ENCODE measurements around the gene CCND2.

DNA sequence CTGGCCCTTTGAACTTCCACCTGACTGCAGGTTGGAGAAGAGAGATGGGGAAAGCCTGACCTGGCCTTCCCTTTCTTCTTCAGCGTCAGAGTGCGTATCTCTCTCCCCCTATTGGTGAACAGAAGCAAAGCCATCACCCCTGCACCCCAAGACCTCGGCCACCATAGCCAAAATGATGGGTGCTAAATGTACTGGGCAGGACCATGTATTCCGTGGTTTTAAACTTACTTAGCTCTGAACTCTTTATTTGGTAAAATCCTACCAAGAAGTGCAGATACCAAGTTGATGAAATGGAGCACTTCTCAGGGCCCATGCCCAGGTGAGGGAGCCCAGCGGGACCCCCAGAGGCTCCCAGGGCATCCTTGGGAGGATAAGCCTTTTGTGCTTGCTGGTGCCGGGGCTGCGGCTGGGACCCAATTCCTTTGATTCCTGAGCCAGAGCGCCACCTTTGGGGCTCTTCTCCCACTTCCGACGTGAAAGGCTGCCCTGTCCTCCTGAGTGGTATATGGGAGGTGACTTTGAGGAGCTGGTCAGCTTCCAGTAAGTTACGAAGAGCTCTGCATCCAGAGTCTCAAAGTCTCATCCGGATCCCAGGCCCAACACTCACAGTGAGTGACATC is 9.4 kb downstream of the CCND2 start:
- TF ChIP-seq, protein P1, sequence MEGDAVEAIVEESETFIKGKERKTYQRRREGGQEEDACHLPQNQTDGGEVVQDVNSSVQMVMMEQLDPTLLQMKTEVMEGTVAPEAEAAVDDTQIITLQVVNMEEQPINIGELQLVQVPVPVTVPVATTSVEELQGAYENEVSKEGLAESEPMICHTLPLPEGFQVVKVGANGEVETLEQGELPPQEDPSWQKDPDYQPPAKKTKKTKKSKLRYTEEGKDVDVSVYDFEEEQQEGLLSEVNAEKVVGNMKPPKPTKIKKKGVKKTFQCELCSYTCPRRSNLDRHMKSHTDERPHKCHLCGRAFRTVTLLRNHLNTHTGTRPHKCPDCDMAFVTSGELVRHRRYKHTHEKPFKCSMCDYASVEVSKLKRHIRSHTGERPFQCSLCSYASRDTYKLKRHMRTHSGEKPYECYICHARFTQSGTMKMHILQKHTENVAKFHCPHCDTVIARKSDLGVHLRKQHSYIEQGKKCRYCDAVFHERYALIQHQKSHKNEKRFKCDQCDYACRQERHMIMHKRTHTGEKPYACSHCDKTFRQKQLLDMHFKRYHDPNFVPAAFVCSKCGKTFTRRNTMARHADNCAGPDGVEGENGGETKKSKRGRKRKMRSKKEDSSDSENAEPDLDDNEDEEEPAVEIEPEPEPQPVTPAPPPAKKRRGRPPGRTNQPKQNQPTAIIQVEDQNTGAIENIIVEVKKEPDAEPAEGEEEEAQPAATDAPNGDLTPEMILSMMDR (IDR thresholded peaks at IDR 0.05) = no peak
- TF ChIP-seq POLR2A (IDR thresholded peaks at IDR 0.05) = no peak
